GM12878 (cell line): ENCODE data around the gene AOPEP. TPM values are rescaled to one million over a fixed set of nuclear protein-coding genes. Genes with fewer than 3 reads are reported as not detected.

ENCODE experiments used
- ATAC-seq: fragments of 200-7000 bp; cut with Tn5 transposase; 3 replicates; pipeline ENCODE4 v1.9.1; 2020; ENCODE audit warnings: mild to moderate bottlenecking, moderate library complexity
- BruUV-seq: library from RNA; stranded (reverse); fragments of 400-500 nt; replicated peaks from 2 replicates; lab custom pipeline; 2021; lab: Mats Ljungman, UMichigan
- CTCF ChIA-PET: fragments of 300-600 bp; sonication (Branson Sonifier 250); formaldehyde crosslinking; extraction: SDS; loops from one replicate; lab custom pipeline; 2021; ENCODE audit warnings: inconsistent platforms; lab: Yijun Ruan, JAX
- POLR2A ChIA-PET: fragments of 350-600 bp; formaldehyde crosslinking; extraction: SDS; loops from one replicate; lab custom pipeline; 2021; ENCODE audit warnings: inconsistent platforms; lab: Charles Lee
- RAD21 ChIA-PET: fragments of 300-600 bp; sonication (Branson Sonifier 250); formaldehyde crosslinking; loops from one replicate; lab custom pipeline; 2023; ENCODE audit warnings: antibody characterized with exemption; ENCODE audit not compliant: unreplicated experiment; lab: Charles Lee
- SMC1A ChIA-PET: fragments of 300-600 bp; sonication (Branson Sonifier 250); formaldehyde crosslinking; loops from one replicate; lab custom pipeline; 2023; ENCODE audit not compliant: unreplicated experiment, uncharacterized antibody; lab: Charles Lee
- DNase-seq: peaks from one replicate; pipeline ENCODE4 v3.0.0-alpha.2; 2011; ENCODE audit warnings: low read depth, low spot score
- FAIRE-seq: peaks from 3 replicates; lab custom pipeline; 2011; peaks lifted over from hg19 to GRCh38; lab: Jason Lieb, UNC
- H2AFZ ChIP-seq: 2 replicates; pipeline ENCODE4 v1.6.0; 2011; ENCODE audit warnings: low read depth, low read length, control low read depth; ENCODE audit not compliant: control insufficient read depth
- H3K27ac ChIP-seq: 2 replicates; pipeline ENCODE4 v1.5.1; 2011; ENCODE audit warnings: control low read depth; ENCODE audit not compliant: control insufficient read depth, insufficient read depth
- H3K27me3 ChIP-seq, 2 experiments: replicated peaks in 1 of 2; 2 replicates each; pipeline versions ENCODE4 v1.6.0 to v1.6.1; 2011; ENCODE audit warnings: low read length in 1 of 2; ENCODE audit not compliant: control insufficient read depth in 2 of 2, insufficient read depth in 2 of 2
- H3K36me3 ChIP-seq, 2 experiments: 2 replicates each; pipeline ENCODE4 v1.5.1; 2011; ENCODE audit warnings: low read length in 1 of 2; ENCODE audit not compliant: control insufficient read depth in 2 of 2, insufficient read depth in 2 of 2
- H3K4me1 ChIP-seq: 2 replicates; pipeline ENCODE4 v1.6.1; 2011; ENCODE audit warnings: mild to moderate bottlenecking, low read length, moderate library complexity, mixed read lengths; ENCODE audit not compliant: control insufficient read depth, insufficient read depth
- H3K4me2 ChIP-seq: 2 replicates; pipeline ENCODE4 v1.6.0; 2011; ENCODE audit warnings: control low read depth; ENCODE audit not compliant: control insufficient read depth, insufficient read depth
- H3K4me3 ChIP-seq: fragments of 200-600 bp; sonication (generic); 2 replicates; pipeline ENCODE4 v1.5.1; 2016
- H3K79me2 ChIP-seq: 2 replicates; pipeline ENCODE4 v1.6.0; 2011; ENCODE audit warnings: low read length; ENCODE audit not compliant: control insufficient read depth, insufficient read depth
- H3K9ac ChIP-seq: 2 replicates; pipeline ENCODE4 v1.8.0; 2011; ENCODE audit warnings: low read length, control low read depth, mixed read lengths; ENCODE audit not compliant: control insufficient read depth, insufficient read depth
- H3K9me3 ChIP-seq: replicated peaks from 3 replicates; pipeline ENCODE4 v1.5.1; 2011; ENCODE audit warnings: mild to moderate bottlenecking, low read length; ENCODE audit not compliant: control insufficient read depth, insufficient read depth
- H4K20me1 ChIP-seq: 2 replicates; pipeline ENCODE4 v1.6.0; 2011; ENCODE audit not compliant: control insufficient read depth, insufficient read depth
- ATF3 ChIP-seq: IDR thresholded peaks from 2 replicates; pipeline ENCODE4 v1.6.1; 2011; ENCODE audit warnings: low read depth, mild to moderate bottlenecking, low read length, moderate library complexity, borderline replicate concordance; ENCODE audit errors: extremely low read depth
- BCL3 ChIP-seq: IDR thresholded peaks from 2 replicates; pipeline ENCODE4 v1.6.1; 2011; ENCODE audit warnings: borderline replicate concordance, low read depth, mild to moderate bottlenecking, moderate library complexity, low read length; ENCODE audit not compliant: insufficient read depth, poor library complexity, severe bottlenecking
- CBX3 ChIP-seq: fragments of 200-600 bp; sonication (generic); IDR thresholded peaks from 2 replicates; pipeline ENCODE4 v1.6.1; 2016; ENCODE audit warnings: low read depth, borderline replicate concordance
- FOXM1 ChIP-seq: IDR thresholded peaks from 2 replicates; pipeline ENCODE4 v1.6.1; 2012; ENCODE audit warnings: low read depth, mild to moderate bottlenecking, inconsistent platforms, low read length, moderate library complexity
- HDAC2 ChIP-seq: fragments of 200-600 bp; sonication (generic); IDR thresholded peaks from 2 replicates; pipeline ENCODE4 v1.6.1; 2017
- JUND ChIP-seq: IDR thresholded peaks from 2 replicates; pipeline ENCODE4 v1.6.1; 2012; ENCODE audit warnings: low read depth, mild to moderate bottlenecking, low read length, improper control_type of control experiment, moderate library complexity
- NRF1 ChIP-seq: conservative IDR thresholded peaks from 2 replicates; pipeline ENCODE4 v1.6.1; 2011; ENCODE audit warnings: mild to moderate bottlenecking, low read depth, low read length, improper control_type of control experiment
- PRDM15 ChIP-seq: fragments of 450-650 bp; formaldehyde crosslinking; IDR thresholded peaks from 2 replicates; pipeline ENCODE4 v1.4.0; 2020; ENCODE audit warnings: mild to moderate bottlenecking, moderate library complexity
- RAD21 ChIP-seq: IDR thresholded peaks from 2 replicates; pipeline ENCODE4 v1.6.1; 2011; ENCODE audit warnings: mild to moderate bottlenecking, low read depth, low read length, moderate library complexity; ENCODE audit not compliant: insufficient read depth
- RFX5 ChIP-seq: IDR thresholded peaks from 2 replicates; pipeline ENCODE4 v1.6.1; 2011; ENCODE audit warnings: low read depth, low read length, improper control_type of control experiment
- SIN3A ChIP-seq: IDR thresholded peaks from 2 replicates; pipeline ENCODE4 v1.6.1; 2012; ENCODE audit warnings: low read depth, low read length, improper control_type of control experiment
- TCF12 ChIP-seq: IDR thresholded peaks from 2 replicates; pipeline ENCODE4 v1.6.1; 2011; ENCODE audit warnings: low read depth, mild to moderate bottlenecking, low read length
- ZBED1 ChIP-seq: IDR thresholded peaks from 2 replicates; pipeline ENCODE4 v1.6.1; 2016; ENCODE audit warnings: borderline replicate concordance
- ZBTB33 ChIP-seq: fragments of 450-650 bp; IDR thresholded peaks from 2 replicates; pipeline ENCODE4 v1.6.1; 2017; ENCODE audit warnings: mild to moderate bottlenecking
- WGBS: methylation state at CpG from one replicate; pipeline ENCODE4 v1.1.6; 2016; ENCODE audit warnings: low lambda C conversion rate; ENCODE audit not compliant: insufficient replicate concordance, insufficient coverage; ENCODE audit errors: missing lambda C conversion rate; 5-methylcytosine and 5-hydroxymethylcytosine counted together
- in situ Hi-C: fragments of 300-500 bp; cut with MboI; formaldehyde crosslinking; loops from 9 replicates; pipeline ENCODE4 v1.14.3; 2018; ENCODE audit warnings: mixed read lengths
- intact Hi-C: fragments of 100-400 bp; cut with micrococcal nuclease; formaldehyde crosslinking; loops from one replicate; pipeline ENCODE4 v1.14.2; 2022; ENCODE audit not compliant: unreplicated experiment
- polyA plus RNA-seq, 11 experiments: library from polyadenylated mRNA; depleted of rRNA in 4 of 11; unstranded in 6 of 11; stranded (reverse) in 5 of 11; fragments of >200 nt; fragmentation: Nextera tagmentation in 4 of 11; fragmentation: Illumina TruSeq in 1 of 11; extraction: Ambion mirVana in 4 of 11; extraction: Trizol in 1 of 11; gene quantifications; 1 replicate in 1 of 11; 2 replicates in 10 of 11; pipeline versions ENCODE4 v1.2.1 to v1.2.3, GENCODE V29; 2011 to 2016; ENCODE audit warnings: inconsistent platforms in 2 of 11, missing spikeins in 2 of 11, low read depth in 1 of 11
- total RNA-seq, 4 experiments: library from RNA; depleted of rRNA in 3 of 4; stranded (reverse); fragments of >200 nt in 3 of 4; fragmentation: Illumina TruSeq in 1 of 4; extraction: Trizol in 1 of 4; gene quantifications; 2 replicates each; pipeline versions ENCODE4 v1.2.1 to v1.2.3, GENCODE V29; 2013 to 2021

The AOPEP gene
- total and polyA plus RNA-seq, 10 of the 15 experiments (the other 5 are each of a cell fraction or from before 2014, with no cell fraction given) = 2.3 to 16.9 (median 10.1) TPM

- intact Hi-C loops (no loop called here), in situ Hi-C loops (no loop called here)
- DNase-seq (no peak), ATAC-seq (no peak), FAIRE-seq (no peak)
- H3K4me1 ChIP-seq = no peaks in the 10 kb centered on the region
- H3K27me3 ChIP-seq = no peaks in the 10 kb centered on the region
- POLR2A ChIA-PET = no interaction called here
- 89% methylated on average over 14 of the region's 14 CpGs for WGBS
- CTCF ChIA-PET = interaction anchor here (0.6 kb wide), 1 partner anchor 21 kb away, joined by 4 read pairs; no protein-coding TSS in a partner anchor
- H3K79me2 ChIP-seq = no peaks in the 10 kb centered on the region
- no peaks in the 10 kb centered on the region for H4K20me1 ChIP-seq
- RAD21 ChIA-PET = no interaction called here
- no peak overlapping the region for H3K4me2 ChIP-seq
- no peaks in the 10 kb centered on the region for H3K36me3 ChIP-seq
- SMC1A ChIA-PET = interaction anchor here (1.2 to 1.4 kb wide), 4 partner anchors 15 to 67 kb away, joined by 3 to 4 read pairs (median 3); no protein-coding TSS in a partner anchor
- no peak overlapping the region for H3K4me3 ChIP-seq
- H3K9ac ChIP-seq = no peak overlapping the region
- BruUV-seq = no TSS peak
- no peaks in the 10 kb centered on the region for H3K9me3 ChIP-seq
- no peak overlapping the region for H3K27ac ChIP-seq
- no peak overlapping the region for H2AFZ ChIP-seq
- TF ChIP-seq PRDM15 = no peak
- no peak for TF ChIP-seq FOXM1
- TF ChIP-seq ZBTB33 = no peak
- TF ChIP-seq ATF3 = no peak
- TF ChIP-seq RAD21 = no peak
- TF ChIP-seq BCL3 = no peak
- no peak for TF ChIP-seq CBX3
- TF ChIP-seq JUND = no peak
- no peak for TF ChIP-seq SIN3A
- no peak for TF ChIP-seq RFX5
- no peak for TF ChIP-seq HDAC2
- no peak for TF ChIP-seq ZBED1
- TF ChIP-seq TCF12 = no peak
- TF ChIP-seq NRF1 = no peak
Measured at GRCh38 chr9:94850540-94851434, 124.3 kb downstream of the AOPEP start.
